Measurements from ENCODE around the gene RNF215.

GRCh38 chr22:30390974-30391691, 3.9 kb upstream of the RNF215 start:
- TF ChIP-seq CTCF (IDR thresholded peaks at IDR 0.05; ENCODE audit: low read length) (peak; percentile 95), EZH2phosphoT487 (IDR thresholded peaks at IDR 0.05; ENCODE audit: low read length) (no peak)
